SW 1271 (cell line): Measurements from ENCODE around the gene FXN.

Experiments
- DNase-seq, 2 experiments: peaks; one replicate each; lab custom pipeline; 2025; lab: John Stamatoyannopoulos, UW

The FXN gene

GRCh38 chr9:69140123-69140735, 104.7 kb downstream of the FXN start:
- DNase-seq, result no peak

GRCh38 chr9:69141851-69142250, 106.3 kb downstream of the FXN start:
- no peak for DNase-seq

GRCh38 chr9:69143291-69143690, 107.7 kb downstream of the FXN start:
- DNase-seq, result no peak

- no peak for DNase-seq
Observed at GRCh38 chr9:69145144-69145715, 109.7 kb downstream of the FXN start.

GRCh38 chr9:69147041-69147834, 111.7 kb downstream of the FXN start:
- DNase-seq, result no peak

GRCh38 chr9:69149321-69149807, 113.8 kb downstream of the FXN start:
- no peak for DNase-seq
